Testis (tissue), 3 donors: ENCODE measurements around the gene MYO19. TPM values are rescaled to one million over a fixed set of nuclear protein-coding genes. Genes with fewer than 3 reads are reported as not detected.

Source experiments
- DNase-seq: peaks from one replicate; pipeline ENCODE4 v3.0.0-alpha.2; 2019
- H3K27ac ChIP-seq, 2 donors: fragments of 200-600 bp; sonication (generic); one replicate each; pipeline ENCODE4 v1.5.1; 2019
- H3K27me3 ChIP-seq: fragments of 200-600 bp; sonication (generic); one replicate; pipeline ENCODE4 v1.5.1; 2019
- H3K36me3 ChIP-seq: fragments of 200-600 bp; sonication (generic); one replicate; pipeline ENCODE4 v1.5.1; 2017; ENCODE audit warnings: low read depth; ENCODE audit errors: missing control alignments
- H3K4me1 ChIP-seq: fragments of 200-600 bp; sonication (generic); one replicate; pipeline ENCODE4 v1.5.1; 2019
- H3K4me3 ChIP-seq, 2 donors: fragments of 200-600 bp; sonication (generic); one replicate each; pipeline ENCODE4 v1.5.1; 2017 to 2019
- H3K9me3 ChIP-seq: fragments of 200-600 bp; sonication (generic); one replicate; pipeline ENCODE4 v1.5.1; 2017
- POLR2A ChIP-seq: fragments of 450-650 bp; IDR thresholded peaks from one replicate; pipeline ENCODE4 v1.6.1; 2017; ENCODE audit warnings: antibody characterized with exemption, mild to moderate bottlenecking, moderate library complexity
- WGBS, 2 donors: methylation state at CpG; one replicate each; pipeline ENCODE4 v1.1.5; 2018; 5-methylcytosine and 5-hydroxymethylcytosine counted together
- intact Hi-C: fragments of 100-400 bp; cut with DNase I; formaldehyde crosslinking; loops from one replicate; pipeline ENCODE4 v1.15.1; 2023; ENCODE audit warnings: low total_unique reads
- polyA plus RNA-seq: library from polyadenylated mRNA; stranded (reverse); fragments of 350-450 nt; fragmentation: Illumina TruSeq; extraction: RNeasy Lipid Tissue Mini Kit (QIAGEN cat#74804); gene quantifications from one replicate; pipeline ENCODE4 v1.2.3, GENCODE V29; 2014; ENCODE audit warnings: low read depth, low replicate concordance; ENCODE audit not compliant: insufficient read depth
- total RNA-seq, 2 donors: library from RNA; depleted of rRNA; stranded (reverse); fragments of >200 nt; gene quantifications; one replicate each; pipeline ENCODE4 v1.2.3, GENCODE V29; 2016
- TF ChIP-seq, protein P1 (sequence below), 3 experiments: fragments of 450-650 bp in 2 of 3; fragments of 200-600 bp in 1 of 3; sonication (generic) in 1 of 3; IDR thresholded peaks; one replicate each; pipeline ENCODE4 v1.5.1; 2016 to 2019; ENCODE audit warnings: antibody characterized with exemption in 3 of 3, mild to moderate bottlenecking in 2 of 3, moderate library complexity in 1 of 3

MYO19 gene
- total and polyA plus RNA-seq, 3 donors from 2014 or later = 52.2 to 163 (median 128) TPM

- Histone ChIP-seq H3K4me3 (no peak overlapping the region), H3K27me3 (no peaks in the 10 kb centered on the region), H3K4me1 (no peaks in the 10 kb centered on the region), H3K27ac (no peak overlapping the region), H3K36me3 (no peaks in the 10 kb centered on the region), H3K9me3 (no peaks in the 10 kb centered on the region)
- intact Hi-C loops = no loop called here
- WGBS, 2 donors = 93% methylated on average over 4 of the region's 4 CpGs
- no peak for TF ChIP-seq POLR2A
- TF ChIP-seq, protein P1, sequence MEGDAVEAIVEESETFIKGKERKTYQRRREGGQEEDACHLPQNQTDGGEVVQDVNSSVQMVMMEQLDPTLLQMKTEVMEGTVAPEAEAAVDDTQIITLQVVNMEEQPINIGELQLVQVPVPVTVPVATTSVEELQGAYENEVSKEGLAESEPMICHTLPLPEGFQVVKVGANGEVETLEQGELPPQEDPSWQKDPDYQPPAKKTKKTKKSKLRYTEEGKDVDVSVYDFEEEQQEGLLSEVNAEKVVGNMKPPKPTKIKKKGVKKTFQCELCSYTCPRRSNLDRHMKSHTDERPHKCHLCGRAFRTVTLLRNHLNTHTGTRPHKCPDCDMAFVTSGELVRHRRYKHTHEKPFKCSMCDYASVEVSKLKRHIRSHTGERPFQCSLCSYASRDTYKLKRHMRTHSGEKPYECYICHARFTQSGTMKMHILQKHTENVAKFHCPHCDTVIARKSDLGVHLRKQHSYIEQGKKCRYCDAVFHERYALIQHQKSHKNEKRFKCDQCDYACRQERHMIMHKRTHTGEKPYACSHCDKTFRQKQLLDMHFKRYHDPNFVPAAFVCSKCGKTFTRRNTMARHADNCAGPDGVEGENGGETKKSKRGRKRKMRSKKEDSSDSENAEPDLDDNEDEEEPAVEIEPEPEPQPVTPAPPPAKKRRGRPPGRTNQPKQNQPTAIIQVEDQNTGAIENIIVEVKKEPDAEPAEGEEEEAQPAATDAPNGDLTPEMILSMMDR (IDR thresholded peaks at IDR 0.05) = no peak
- DNase-seq = no peak
These were observed 18.8 kb downstream of the MYO19 start for GRCh38 chr17:36515837-36516236.

DNA sequence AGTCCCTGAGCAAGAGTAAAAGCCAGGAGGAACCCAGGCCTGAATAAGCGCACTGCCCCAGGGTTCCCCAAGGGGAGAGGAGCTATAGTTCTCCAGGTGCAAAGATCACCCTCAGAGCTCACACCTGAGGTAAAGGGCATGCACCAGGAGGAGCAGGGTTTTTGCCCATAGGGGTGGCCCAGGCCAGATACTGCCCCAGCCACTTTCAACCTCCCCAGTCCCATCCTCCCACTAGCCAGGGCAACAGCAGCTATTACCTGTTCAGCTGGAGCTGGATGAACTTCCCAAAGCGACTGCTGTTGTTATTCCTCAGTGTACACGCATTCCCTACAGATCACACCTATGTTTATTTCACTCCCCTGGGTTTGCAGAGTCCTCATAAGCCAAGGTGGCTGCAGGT is 19.8 kb downstream of the MYO19 start:
- H3K36me3 ChIP-seq = no peaks in the 10 kb centered on the region
- intact Hi-C loops = no loop called here
- 96% methylated on average over 3 of the region's 3 CpGs for WGBS, 2 donors

DNA sequence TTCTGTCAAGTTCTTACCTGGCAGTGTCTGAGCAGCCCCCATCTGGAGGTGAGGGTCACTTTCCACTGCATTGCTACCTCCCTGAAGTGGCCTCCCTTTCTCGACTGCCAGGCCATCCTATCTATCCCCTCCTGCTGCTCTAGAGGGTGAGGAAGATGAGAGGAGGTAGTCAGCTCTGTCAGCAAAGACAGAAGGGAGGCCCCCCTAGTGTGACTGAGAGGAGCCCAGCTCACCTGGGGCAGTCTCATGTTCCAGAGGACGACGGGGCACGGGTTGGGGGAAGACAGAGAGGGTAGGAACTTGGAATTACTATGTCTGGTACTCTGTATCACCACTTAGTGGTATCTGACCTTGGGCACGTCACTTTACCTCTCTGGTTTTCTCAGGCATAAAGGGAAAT is 22.0 kb downstream of the MYO19 start:
- Histone ChIP-seq H3K36me3 (no peaks in the 10 kb centered on the region), H3K4me1 (no peaks in the 10 kb centered on the region), H3K9me3 (no peaks in the 10 kb centered on the region), H3K4me3 (no peak overlapping the region), H3K27ac (no peak overlapping the region), H3K27me3 (no peaks in the 10 kb centered on the region)
- TF ChIP-seq, protein P1 (IDR thresholded peaks at IDR 0.05) = no peak
- TF ChIP-seq POLR2A = no peak
- intact Hi-C loops = no loop called here
- no peak for DNase-seq
- WGBS, 2 donors = 83 to 90% methylated on average over 5 of the region's 5 CpGs

More for the DNA sequence above, 19.8 kb downstream of the MYO19 start:
- H3K4me1 ChIP-seq = no peaks in the 10 kb centered on the region
- TF ChIP-seq, protein P1 (IDR thresholded peaks at IDR 0.05) = no peak
- TF ChIP-seq POLR2A = no peak
- no peak overlapping the region for H3K4me3 ChIP-seq
- no peak for DNase-seq
- H3K27ac ChIP-seq = no peak overlapping the region
- H3K27me3 ChIP-seq = no peaks in the 10 kb centered on the region
- H3K9me3 ChIP-seq = no peaks in the 10 kb centered on the region

- Histone ChIP-seq H3K27ac (no peak overlapping the region), H3K36me3 (no peaks in the 10 kb centered on the region), H3K27me3 (no peaks in the 10 kb centered on the region), H3K9me3 (no peaks in the 10 kb centered on the region), H3K4me3 (no peak overlapping the region), H3K4me1 (no peaks in the 10 kb centered on the region)
- WGBS, 2 donors = 85 to 88% methylated on average over 6 of the region's 6 CpGs
- no peak for DNase-seq
- intact Hi-C loops = no loop called here
- TF ChIP-seq, protein P1 (IDR thresholded peaks at IDR 0.05) = no peak
- no peak for TF ChIP-seq POLR2A
These were observed 23.5 kb downstream of the MYO19 start for GRCh38 chr17:36511216-36511615.

- H3K27ac ChIP-seq = no peak overlapping the region
- DNase-seq = no peak
- no peak overlapping the region for H3K4me3 ChIP-seq
- WGBS, 2 donors = 78 to 80% methylated on average over 2 to 14 of the region's 14 CpGs
- H3K4me1 ChIP-seq = no peaks in the 10 kb centered on the region
- H3K36me3 ChIP-seq = no peaks in the 10 kb centered on the region
- intact Hi-C loops = no loop called here
- no peak for TF ChIP-seq POLR2A
- TF ChIP-seq, protein P1 (IDR thresholded peaks at IDR 0.05) = no peak
- H3K9me3 ChIP-seq = no peaks in the 10 kb centered on the region
- no peaks in the 10 kb centered on the region for H3K27me3 ChIP-seq
These were observed 24.0 kb downstream of the MYO19 start for GRCh38 chr17:36510636-36511035.
